Uterus (tissue), 4 donors: ENCODE results near the gene GABPB1. TPM values are rescaled to one million over a fixed set of nuclear protein-coding genes. Genes with fewer than 3 reads are reported as not detected.

Experiments used
- DNase-seq, 2 donors: peaks; one replicate each; pipeline ENCODE4 v3.0.0-alpha.2; 2019 to 2020
- H3K27ac ChIP-seq, 2 donors: fragments of 200-600 bp; sonication (generic); 1 replicate in 1 of 2; 2 replicates in 1 of 2; pipeline ENCODE4 v1.5.1; 2016 to 2018
- H3K27me3 ChIP-seq, 2 donors: fragments of 200-600 bp; sonication (generic); one replicate each; pipeline ENCODE4 v1.5.1; 2018 to 2019; ENCODE audit warnings: control low read depth in 1 of 2
- H3K36me3 ChIP-seq, 2 donors: fragments of 200-600 bp; sonication (generic); one replicate each; pipeline ENCODE4 v1.5.1; 2019; ENCODE audit warnings: control low read depth in 1 of 2
- H3K4me1 ChIP-seq, 2 donors: fragments of 200-600 bp; sonication (generic); one replicate each; pipeline ENCODE4 v1.5.1; 2018 to 2019; ENCODE audit warnings: control low read depth in 1 of 2
- H3K4me3 ChIP-seq, 2 donors: fragments of 200-600 bp; sonication (generic); 1 replicate in 1 of 2; 2 replicates in 1 of 2; pipeline ENCODE4 v1.5.1; 2018 to 2019; ENCODE audit warnings: mild to moderate bottlenecking in 1 of 2
- H3K9me3 ChIP-seq, 2 donors: fragments of 200-600 bp; sonication (generic); one replicate each; pipeline ENCODE4 v1.5.1; 2019; ENCODE audit warnings: control low read depth in 1 of 2
- POLR2A ChIP-seq, 2 donors: fragments of 450-650 bp; IDR thresholded peaks; one replicate each; pipeline ENCODE4 v1.6.1; 2016; ENCODE audit warnings: antibody characterized with exemption in 2 of 2, mild to moderate bottlenecking in 1 of 2, moderate library complexity in 1 of 2
- intact Hi-C: fragments of 100-400 bp; cut with DNase I; formaldehyde crosslinking; loops from one replicate; pipeline ENCODE4 v1.15.1; 2023; ENCODE audit warnings: low total_unique reads
- total RNA-seq, 4 donors: library from RNA; depleted of rRNA in 3 of 4; stranded (reverse); fragments of >200 nt in 3 of 4; gene quantifications; one replicate each; pipeline versions ENCODE4 v1.1.0 to v1.2.4, GENCODE V29; 2014 to 2023
- TF ChIP-seq, protein P1 (sequence below), 4 experiments: fragments of 200-600 bp in 2 of 4; fragments of 450-650 bp in 2 of 4; sonication (generic) in 2 of 4; IDR thresholded peaks; one replicate each; pipeline ENCODE4 v1.5.1; 2016 to 2019; ENCODE audit warnings: antibody characterized with exemption in 4 of 4, mild to moderate bottlenecking in 2 of 4, moderate library complexity in 1 of 4
- donor health status: DM: yes; HTN: yes; CAD: no.

The GABPB1 gene
- total RNA-seq, 4 donors from 2014 or later = 21.2 to 58.1 (median 34.0) TPM

DNA sequence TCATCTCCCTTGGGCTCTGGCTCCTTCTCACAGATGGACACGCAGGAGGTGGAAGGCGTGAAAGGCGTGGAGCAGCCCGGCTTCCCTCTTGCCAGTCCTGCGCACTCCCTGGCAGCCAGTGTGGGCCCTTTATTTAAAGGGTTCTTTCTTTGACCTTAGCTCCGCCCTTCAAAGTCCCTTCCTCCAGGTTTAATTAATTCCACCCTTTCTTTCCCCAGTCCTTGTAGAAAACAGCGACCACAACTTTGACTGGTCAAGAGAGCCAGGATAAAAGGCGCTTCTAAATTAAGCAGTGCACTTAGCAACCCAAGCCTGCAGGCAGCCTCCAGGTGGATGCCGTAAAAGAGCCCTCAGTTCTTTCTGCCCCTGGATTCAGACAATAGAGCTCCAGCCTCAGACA lies 89.4 kb downstream of the GABPB1 start, which contains the start of gene HDC:
Gene HDC, minus strand, starts transcription at position 107 of the 400 bp plus-strand sequence. Its CDS starts 103 bp downstream, at position 4.
- intact Hi-C loops = no loop called here
- H3K27ac ChIP-seq = no peak within 1 kb of the TSS
- H3K4me1 ChIP-seq = no peaks in the 10 kb centered on the region
- no peak within 1 kb of the TSS for H3K4me3 ChIP-seq
- TF ChIP-seq, protein P1, sequence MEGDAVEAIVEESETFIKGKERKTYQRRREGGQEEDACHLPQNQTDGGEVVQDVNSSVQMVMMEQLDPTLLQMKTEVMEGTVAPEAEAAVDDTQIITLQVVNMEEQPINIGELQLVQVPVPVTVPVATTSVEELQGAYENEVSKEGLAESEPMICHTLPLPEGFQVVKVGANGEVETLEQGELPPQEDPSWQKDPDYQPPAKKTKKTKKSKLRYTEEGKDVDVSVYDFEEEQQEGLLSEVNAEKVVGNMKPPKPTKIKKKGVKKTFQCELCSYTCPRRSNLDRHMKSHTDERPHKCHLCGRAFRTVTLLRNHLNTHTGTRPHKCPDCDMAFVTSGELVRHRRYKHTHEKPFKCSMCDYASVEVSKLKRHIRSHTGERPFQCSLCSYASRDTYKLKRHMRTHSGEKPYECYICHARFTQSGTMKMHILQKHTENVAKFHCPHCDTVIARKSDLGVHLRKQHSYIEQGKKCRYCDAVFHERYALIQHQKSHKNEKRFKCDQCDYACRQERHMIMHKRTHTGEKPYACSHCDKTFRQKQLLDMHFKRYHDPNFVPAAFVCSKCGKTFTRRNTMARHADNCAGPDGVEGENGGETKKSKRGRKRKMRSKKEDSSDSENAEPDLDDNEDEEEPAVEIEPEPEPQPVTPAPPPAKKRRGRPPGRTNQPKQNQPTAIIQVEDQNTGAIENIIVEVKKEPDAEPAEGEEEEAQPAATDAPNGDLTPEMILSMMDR (IDR thresholded peaks at IDR 0.05) = no peak
- TF ChIP-seq POLR2A (IDR thresholded peaks at IDR 0.05) = no peak
- H3K9me3 ChIP-seq = no peaks in the 10 kb centered on the region
- no peaks in the 10 kb centered on the region for H3K27me3 ChIP-seq
- no peak for DNase-seq
- no peaks in the 10 kb centered on the region for H3K36me3 ChIP-seq

DNA sequence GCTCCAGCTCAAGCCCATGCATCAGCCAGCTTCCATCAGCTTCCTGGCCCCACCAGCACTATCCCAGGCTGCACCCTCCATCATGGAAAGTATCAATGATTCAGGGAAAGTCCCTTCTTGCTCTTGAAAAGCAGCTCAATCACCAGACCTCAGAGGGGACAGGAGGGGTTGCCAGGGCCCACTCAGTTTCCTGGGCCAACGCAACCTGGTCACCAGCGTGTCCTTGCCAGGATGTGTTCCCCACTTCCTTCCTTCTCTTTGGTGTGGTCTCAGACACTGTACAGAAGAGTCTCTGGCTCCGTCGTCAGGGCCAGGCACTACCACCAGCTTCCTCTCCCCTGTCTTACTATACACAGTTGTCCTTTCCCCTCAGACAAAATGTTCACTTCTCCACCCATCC lies 92.5 kb downstream of the GABPB1 start:
- DNase-seq = no peak
- H3K4me1 ChIP-seq = no peaks in the 10 kb centered on the region
- H3K9me3 ChIP-seq = no peaks in the 10 kb centered on the region
- no peaks in the 10 kb centered on the region for H3K27me3 ChIP-seq
- TF ChIP-seq POLR2A (IDR thresholded peaks at IDR 0.05) = no peak
- TF ChIP-seq, protein P1 (IDR thresholded peaks at IDR 0.05) = no peak
- intact Hi-C loops = no loop called here
- H3K27ac ChIP-seq = no peak overlapping the region
- no peak overlapping the region for H3K4me3 ChIP-seq
- no peaks in the 10 kb centered on the region for H3K36me3 ChIP-seq

DNA sequence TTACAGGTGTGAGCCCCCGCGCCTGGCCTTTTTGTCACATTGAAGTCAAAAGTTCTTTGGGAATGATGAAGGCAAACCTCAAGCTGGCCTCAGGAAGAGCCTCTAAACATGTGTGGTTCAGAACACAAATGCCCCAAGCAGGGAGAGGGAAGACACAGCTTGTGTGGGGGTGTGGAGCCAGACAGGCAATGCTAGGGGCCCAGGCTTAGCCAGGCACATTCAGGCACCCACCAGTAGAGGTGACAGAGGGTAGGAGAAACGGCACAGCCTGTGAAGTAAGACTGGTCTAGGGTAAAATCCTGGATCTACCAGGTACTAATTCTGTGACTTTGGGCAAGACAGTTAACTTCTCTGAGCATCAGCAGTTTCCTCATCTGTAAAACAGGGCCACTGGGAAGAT lies 93.0 kb downstream of the GABPB1 start:
- DNase-seq = no peak
- Histone ChIP-seq H3K9me3 (no peaks in the 10 kb centered on the region), H3K4me1 (no peaks in the 10 kb centered on the region), H3K36me3 (no peaks in the 10 kb centered on the region), H3K27ac (no peak overlapping the region), H3K27me3 (no peaks in the 10 kb centered on the region), H3K4me3 (no peak overlapping the region)
- intact Hi-C loops = no loop called here
- no peak for TF ChIP-seq POLR2A (IDR thresholded peaks at IDR 0.05)
- TF ChIP-seq, protein P1 (IDR thresholded peaks at IDR 0.05) = no peak

DNA sequence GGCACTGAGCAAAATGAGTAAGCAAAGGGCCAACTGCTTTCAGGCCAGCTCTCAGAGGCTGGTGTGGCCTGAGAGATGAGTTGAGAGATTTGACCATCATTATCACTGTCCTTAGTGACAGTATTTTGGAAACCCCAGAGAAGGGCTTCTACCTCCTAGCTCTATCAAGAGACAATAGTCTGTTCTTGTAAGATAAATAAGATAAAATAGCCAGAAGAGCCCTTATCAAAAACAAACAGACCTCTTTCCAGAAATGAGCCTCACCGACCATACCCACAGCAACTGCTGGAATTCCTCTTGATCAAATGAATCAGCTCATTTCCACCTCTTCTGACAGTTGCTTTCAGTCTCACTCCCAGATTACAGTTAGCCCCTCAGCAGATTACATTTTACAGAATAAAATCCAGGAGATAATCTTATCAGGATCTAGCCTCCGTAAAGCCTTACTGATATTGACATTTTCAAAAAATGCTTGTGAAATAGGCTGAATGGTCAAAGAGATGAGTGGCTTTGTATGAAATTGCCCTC lies 94.0 kb downstream of the GABPB1 start:
- no peaks in the 10 kb centered on the region for H3K4me1 ChIP-seq
- intact Hi-C loops = no loop called here
- H3K36me3 ChIP-seq = no peaks in the 10 kb centered on the region
- no peak overlapping the region for H3K27ac ChIP-seq
- H3K9me3 ChIP-seq = no peaks in the 10 kb centered on the region
- no peaks in the 10 kb centered on the region for H3K27me3 ChIP-seq
- TF ChIP-seq POLR2A (IDR thresholded peaks at IDR 0.05) = no peak
- TF ChIP-seq, protein P1 (IDR thresholded peaks at IDR 0.05) = no peak
- H3K4me3 ChIP-seq = no peak overlapping the region
- no peak for DNase-seq

DNA sequence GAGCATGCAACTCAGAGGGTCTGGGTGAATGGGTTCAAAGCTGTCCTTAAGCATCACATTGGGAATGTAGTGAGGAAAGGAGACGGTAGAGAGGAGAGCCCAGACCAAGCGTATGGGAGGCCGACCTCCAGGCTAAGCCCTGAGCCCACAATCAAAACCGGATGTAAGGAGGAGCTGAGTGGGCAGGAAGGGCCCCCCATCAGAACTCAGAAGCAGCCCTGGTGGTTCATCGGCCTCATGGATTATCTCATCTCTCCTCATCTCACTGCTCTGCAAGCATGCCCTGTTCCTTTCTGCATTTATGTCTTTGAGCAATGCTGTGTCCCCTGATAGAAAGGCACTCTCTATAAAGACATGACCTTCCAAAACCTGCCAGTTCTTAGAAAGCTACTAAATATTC lies 95.7 kb downstream of the GABPB1 start:
- Histone ChIP-seq H3K4me3 (no peak overlapping the region), H3K9me3 (no peaks in the 10 kb centered on the region), H3K27ac (no peak overlapping the region), H3K36me3 (no peaks in the 10 kb centered on the region), H3K27me3 (no peaks in the 10 kb centered on the region), H3K4me1 (no peaks in the 10 kb centered on the region)
- DNase-seq = no peak
- no peak for TF ChIP-seq POLR2A (IDR thresholded peaks at IDR 0.05)
- TF ChIP-seq, protein P1 (IDR thresholded peaks at IDR 0.05) = no peak
- intact Hi-C loops = no loop called here
